HUDEP-2 (cell line): ENCODE data around the gene HOXA5.

ENCODE experiments used
- DNase-seq, 76 experiments: peaks; one replicate each; lab custom pipeline; 2025; ENCODE audit not compliant: unreplicated experiment in 76 of 76; lab: John Stamatoyannopoulos, UW

Gene HOXA5

DNA sequence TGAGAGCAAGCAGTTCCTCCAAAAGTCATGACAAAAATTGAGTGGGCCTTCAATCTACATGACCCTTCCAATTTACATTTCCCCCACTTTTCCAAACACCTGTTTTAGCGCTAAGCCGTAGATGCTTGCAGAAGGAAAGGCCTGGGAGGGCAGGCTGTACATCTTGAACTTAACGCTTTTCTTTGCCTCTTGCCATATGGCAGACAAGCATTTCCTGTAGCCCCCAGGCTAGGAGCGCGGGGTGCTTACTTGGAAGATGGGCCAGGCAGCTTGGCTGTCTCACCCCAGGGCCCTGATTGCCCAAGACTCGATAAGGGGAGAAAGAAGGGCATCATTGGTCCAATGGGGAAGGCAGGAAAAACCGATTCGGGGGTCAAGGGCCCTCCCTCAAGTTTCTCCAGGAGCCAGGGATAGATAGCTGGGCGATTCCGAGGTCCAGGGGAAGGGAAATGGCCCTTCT lies 28.9 kb upstream of the HOXA5 start:
- DNase-seq = no peak

DNA sequence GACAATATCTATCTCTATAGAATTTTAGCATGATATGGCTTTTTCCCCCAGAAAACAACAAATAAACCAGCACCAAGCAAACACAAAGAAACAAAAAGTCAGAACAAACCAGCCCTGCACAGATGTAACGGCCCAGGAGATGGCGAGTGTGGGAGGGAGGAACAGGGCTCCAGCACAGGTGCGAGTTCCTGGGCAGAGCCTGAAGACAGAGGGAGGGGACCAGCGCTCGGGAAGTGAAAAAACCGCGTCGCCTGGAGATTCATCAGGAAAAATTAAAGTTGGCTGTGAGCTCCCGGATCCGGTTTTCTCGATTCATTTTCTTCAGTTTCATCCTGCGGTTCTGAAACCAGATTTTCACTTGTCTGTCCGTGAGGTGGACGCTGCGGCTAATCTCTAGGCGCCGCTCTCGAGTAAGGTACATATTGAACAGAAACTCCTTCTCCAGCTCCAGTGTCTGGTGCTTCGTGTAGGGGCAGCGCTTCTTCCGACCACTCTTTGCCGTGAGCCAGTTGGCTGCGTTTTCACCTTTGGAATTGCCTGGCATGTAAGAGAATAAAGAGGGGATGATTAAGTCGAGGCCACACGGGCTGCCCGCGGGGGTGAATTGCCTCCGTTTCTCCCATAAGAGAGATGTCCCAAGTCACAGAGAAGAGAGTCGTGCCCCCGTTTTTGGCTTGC lies 28.3 kb upstream of the HOXA5 start:
- DNase-seq = no peak

DNA sequence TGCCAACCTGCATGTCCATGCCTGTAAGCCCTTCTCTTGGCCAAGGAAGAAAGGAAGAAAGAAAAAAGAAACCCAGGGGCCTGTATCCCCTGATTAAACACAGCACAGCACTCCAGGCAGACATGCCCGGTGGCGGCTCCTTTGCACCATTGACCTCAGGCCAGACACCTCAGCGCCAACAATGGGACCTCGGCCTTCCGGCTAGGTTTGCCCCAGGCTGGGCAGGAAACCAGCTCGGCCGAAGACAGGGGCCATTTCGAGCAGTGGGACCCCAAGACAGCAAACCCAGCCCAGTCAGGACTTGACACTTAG lies 27.8 kb upstream of the HOXA5 start:
- DNase-seq = no peak

DNA sequence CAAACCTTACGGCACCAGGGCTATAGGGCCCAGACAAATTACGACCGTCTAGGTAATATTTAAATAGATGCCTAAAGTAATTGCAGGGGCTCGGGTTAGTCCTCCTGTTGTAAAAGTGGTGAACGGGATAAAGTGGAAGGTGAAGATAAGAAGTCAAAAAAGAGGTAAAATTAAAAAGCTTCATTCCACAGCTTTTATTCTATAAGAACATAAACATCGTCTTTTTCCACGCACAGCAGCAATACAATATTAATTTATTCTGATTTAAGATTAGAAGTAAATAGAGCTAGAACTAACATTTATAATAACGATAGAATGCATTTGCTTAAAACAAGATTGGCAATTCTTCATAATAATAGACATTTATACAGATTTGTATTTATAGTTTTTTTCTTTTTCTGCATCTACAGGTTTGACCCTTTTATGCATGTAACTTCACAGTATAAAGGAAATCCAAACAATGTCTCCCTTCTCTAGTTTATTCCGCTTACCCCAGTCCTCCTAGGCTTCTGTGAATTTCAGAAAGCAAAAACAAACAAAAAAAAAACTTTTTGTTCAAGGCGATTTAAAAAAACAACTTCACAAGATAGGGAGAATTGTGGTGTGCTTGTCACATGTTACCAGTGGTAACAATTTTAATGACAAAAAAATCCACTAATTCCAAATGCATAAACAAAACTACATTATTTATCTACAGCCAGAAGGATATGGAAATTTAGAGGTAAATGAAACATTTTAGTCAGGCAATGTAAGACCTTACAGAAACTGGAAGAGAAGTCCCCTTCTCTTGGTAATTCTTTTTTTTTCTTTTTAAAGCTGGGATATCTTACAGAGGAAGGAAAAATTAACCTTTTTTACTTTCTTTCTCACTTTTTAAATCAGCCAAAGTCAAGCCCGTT lies 27.2 kb upstream of the HOXA5 start:
- DNase-seq = no peak

DNA sequence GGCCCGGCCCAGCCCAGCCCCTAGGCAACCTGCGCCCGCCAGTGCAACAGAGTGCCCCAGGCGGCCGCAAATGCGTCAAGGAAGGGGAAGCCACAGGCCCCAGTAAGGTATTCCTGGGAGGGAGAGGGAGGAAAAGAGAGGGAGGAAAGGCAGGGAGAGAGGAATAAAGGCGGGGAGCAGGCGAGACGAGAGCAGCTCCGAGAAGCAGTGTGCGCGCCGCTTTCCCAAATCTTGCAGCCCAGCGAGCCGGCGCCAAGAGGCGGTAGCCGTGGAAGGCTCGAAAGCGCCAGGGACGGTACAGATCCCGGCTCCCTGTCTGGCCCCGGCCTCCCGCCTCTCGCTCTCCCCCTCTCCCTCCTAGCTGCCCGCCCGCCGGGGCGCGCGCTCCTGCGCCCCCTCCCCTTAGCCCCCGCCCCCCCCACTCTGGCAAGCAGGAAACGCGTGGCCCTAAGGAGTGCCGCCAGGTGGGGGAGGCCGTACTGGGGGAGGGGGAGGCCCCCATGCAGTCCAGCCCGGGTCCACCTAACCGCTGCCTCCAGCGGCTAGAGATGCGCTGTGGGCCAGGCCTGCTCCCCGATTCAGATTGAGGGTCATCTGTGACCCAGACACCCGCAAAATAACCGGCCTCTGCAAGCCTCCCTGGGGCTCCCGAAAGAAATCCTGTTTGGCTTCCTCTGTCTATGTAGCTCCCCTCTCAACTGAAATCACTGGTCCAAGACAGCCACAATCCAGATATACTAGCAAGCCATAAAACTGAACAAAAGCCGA lies 26.4 kb upstream of the HOXA5 start:
- DNase-seq = no peak

DNA sequence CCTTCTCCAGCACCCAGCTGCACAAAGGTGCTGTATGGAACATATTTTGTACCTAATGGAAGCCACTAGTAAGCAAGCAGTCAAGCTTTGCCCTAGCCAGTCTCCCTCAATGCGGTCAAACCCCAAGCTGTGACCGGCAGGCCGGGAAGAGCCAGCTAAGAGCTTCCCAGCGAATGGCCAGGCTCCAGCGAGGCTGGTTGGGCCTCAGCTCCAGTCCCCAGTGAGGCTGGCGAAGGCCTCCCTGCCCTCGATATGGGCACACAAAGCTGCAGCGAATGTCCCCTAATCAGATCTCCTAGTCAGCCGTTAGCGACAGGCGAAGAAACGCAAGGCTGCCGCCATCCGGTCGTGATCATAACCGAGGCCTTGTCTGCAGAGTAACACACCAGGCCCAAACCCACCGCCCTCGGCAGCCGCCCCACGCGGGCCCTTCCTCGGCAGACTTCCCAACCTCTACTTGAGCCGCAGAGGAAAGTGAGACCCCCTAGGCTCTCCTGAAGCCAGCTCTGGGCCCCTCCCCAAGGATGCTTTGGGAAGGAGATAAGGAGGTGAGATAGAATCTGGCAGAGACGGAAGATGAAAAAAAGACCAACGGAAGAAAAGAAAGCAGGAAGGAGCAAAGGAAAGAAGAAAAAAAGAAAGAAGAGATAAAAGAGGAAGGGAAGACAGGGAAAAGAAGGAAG lies 24.9 kb upstream of the HOXA5 start:
- peak in 31 of 76 experiments; percentile 3 to 62 (median 26) for DNase-seq

DNA sequence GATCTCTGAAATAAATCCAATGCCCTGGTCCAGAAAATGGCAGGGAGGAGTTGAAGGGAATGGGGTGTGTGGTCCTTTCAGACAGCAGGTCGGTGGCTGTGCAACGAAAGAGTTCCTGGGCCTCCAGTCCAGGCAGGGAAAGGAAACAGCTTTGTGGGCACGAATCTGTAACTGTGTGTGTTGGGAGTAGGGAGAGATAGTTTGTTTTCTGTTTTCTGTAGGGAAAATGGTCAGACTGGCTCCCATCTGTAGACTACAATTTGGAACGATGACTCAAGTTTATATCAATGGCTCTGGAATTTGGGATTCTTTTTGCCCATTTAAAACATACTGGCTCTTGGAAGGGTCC lies 24.4 kb upstream of the HOXA5 start:
- DNase-seq = no peak

DNA sequence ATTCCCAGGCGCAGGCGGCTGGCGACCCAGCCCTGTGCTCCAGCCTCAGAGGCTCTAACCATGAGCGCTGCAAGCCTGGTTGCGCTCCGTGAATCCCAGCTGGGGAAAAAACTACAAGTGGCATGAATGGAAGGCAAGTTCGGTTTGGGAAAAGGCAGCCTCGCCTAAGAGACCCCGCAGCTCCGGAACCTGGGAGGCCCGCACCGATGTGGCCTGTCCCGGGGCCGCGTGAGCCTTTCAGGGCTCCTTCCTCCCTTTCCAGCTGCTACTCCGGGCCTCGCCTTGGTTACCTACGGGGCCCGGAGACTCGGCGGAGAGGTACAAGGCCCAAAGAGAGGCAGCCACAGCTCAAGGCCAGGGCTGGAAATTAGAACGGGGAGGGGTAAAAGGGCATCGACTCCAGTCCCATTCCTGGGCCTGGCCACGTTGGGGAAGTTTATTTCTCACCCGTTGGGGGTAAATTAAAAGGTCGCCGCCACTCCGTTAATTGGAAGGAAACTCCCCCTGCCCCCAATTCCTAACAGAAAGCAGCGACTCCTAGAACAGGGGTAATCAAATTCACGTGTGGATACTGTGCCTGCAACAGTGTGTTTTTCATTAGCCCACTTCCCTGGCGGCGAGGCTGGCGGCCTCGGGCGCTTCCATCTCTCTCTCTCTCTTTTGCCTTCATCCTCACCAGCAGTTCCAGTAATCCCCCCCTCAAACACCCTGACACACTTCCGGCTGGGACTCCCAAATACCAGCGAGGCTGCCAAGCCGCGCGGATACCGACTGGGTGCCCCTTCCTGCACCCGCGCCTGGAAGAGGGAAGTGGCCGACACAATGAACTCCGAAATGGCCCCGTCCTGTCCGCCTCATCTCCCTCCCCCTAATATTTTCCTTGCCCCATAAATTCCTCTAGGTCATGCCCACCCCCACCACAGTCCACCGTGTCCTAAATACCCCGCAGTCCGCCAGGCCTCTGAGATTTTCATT lies 23.3 kb upstream of the HOXA5 start:
- no peak for DNase-seq

DNA sequence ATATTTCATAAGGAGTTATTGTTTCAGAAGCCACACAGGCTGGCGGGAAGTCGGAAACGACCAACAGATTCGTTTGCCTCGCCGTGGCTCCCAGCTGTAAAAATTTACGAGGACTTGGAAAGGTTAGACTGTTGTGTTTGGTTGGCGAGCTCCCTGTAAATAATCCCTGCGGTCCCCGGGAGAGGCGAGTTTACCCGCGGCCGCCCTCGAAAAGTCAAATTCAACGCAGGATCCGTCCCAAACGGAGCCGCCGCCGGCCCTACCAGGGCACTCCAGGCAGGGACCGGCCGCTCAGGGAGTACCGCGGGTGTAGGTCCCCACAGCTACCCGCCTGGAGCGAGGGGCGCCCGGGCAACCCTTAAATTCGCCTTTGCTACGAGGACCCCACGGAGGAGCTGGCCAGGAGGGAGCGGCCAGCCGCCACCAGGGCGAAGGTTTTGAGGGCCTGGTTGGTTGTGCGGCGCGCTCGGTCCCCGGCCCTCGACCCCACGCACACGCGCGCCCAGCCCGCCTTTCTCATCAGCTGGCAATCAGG lies 22.6 kb upstream of the HOXA5 start:
- DNase-seq = no peak

DNA sequence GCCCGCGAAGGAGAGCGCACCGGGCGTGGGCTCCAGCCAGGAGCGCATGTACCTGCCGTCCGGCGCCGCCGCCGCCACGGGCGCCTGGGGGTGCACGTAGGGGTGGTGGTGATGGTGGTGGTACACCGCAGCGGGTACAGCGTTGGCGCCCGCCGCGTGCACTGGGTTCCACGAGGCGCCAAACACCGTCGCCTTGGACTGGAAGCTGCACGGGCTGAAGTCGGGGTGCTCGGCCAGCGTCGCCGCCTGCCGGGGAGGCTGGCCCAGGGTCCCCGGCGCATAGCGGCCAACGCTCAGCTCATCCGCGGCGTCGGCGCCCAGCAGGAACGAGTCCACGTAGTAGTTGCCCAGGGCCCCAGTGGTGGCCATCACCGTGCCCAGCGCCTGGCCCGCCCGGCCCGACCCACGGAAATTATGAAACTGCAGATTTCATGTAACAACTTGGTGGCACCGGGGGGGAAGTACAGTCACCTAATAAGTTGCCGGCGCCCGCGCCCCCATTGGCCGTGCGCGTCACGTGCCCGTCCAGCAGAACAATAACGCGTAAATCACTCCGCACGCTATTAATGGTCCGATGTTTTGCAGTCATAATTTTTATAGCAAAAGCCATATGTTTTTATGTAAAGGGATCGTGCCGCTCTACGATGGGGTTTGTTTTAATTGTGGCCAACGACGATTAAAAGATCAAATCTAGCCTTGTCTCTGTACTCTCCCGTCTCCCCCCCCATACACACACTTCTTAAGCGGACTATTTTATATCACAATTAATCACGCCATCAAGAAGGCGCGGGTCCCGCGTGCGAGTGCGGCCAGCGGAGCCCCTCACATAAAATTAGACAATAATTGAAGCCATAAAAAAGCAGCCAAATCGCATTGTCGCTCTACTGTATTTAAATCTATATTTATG lies 21.9 kb upstream of the HOXA5 start, which contains the start of gene HOXA9:
TSS of gene HOXA9 (minus strand) at position 449 of the 907 bp plus-strand sequence. CDS start at position 369, 80 bp downstream.
- no peak for DNase-seq

DNA sequence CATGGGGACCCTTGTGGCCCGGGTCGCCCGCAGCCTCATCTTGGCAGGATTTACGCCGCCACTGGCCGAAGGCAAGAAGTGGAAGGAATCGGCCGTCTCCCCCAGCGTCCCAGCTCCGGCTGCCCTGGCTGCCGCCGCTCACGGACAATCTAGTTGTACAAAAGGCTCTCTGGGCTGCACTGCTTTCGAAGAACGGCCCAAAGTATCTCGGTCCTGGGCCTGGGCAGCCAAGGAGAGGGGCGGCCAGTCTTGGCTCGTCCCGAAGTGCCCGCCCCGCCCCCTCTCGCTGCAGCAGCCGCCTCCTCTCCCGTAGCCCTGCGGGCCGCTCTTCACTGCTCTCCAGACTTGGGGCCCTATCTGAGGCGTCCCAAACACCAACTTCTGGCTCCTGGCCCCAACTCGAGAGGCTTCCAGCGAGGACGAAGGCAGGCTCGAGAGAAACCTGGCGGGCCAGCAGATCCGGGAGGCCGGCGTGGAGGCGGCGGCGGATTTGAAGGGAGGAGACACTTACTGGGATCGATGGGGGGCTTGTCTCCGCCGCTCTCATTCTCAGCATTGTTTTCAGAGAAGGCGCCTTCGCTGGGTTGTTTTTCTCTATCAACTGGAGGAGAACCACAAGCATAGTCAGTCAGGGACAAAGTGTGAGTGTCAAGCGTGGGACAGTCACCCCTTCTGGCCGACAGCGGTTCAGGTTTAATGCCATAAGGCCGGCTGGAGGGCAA lies 21.0 kb upstream of the HOXA5 start:
- DNase-seq = peak in 1 of 76 experiments; percentile 16

DNA sequence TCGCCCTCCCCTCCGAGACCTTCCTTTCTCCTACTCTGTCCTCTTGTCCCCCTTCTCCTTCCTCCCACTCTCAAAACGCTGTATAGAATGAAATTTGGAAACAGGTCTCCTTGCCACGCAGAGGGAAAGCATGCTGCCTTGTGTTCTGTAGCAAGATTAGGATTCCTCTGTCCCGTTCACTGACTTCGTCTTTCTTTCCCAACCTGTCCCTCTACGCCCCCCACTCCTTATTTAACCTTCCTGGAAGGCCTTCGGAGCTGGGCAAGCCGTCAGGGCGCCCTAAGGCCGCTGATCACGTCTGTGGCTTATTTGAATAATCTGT lies 20.5 kb upstream of the HOXA5 start:
- no peak for DNase-seq

DNA sequence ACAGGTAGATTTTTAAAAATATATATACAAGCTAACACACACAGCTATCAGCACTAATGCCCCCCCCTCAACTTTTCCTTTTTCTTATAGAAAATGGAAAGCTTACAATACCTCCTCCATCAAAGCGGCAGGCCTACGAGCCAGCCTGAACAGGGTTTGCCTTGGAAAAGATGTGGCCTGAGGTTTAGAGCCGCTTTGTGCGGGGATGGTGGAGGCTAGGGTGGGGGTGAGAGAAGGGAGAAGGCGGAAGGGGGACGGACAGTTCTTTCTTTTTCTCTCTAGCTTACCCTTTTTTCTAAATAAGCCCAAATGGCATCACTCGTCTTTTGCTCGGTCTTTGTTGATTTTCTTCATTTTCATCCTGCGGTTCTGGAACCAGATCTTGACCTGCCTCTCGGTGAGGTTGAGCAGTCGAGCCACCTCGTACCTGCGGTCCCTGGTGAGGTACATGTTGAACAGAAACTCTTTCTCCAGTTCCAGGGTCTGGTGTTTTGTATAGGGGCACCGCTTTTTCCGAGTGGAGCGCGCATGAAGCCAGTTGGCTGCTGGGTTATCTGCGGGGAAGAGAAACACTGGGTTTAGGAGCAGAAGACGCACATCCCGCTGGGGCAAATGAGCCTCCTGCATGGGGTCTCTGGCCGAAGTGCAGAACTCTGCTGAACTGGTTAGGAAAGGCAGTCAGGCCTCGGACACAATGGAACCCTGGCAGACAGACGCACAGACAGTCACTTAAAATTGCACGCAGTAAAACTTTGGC lies 20.0 kb upstream of the HOXA5 start:
- DNase-seq = no peak

DNA sequence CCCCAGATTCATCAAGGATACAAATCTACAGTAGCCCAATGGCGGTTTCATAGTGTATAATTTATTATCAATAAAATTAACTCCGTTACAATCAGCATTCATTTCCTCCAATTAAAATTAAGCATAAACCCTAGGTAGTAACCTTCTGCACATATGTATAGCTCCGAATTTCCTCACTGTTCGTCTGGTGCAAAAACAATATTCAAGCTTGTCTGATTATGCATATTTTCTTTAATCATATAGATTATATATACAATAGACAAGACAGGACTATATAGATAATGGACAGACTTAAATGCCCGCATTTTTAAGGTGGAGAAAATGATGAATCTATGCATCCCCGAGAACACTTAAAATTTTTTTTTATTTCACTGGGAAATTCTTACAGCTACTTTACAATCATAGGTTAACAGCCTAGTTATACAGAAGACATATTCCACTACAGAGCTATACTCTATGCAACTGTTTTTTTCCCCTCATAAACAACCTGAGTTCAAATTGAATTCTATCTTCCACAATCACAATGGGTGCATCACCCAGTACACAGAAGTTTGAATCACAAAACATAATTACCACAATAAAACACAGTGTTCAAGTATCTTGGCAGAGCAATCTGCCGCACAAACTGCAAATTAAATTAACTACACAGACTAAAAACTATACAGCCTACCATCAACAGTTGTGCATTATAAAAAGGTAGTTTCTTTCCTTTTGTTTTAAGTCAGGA lies 19.2 kb upstream of the HOXA5 start:
- DNase-seq = no peak

DNA sequence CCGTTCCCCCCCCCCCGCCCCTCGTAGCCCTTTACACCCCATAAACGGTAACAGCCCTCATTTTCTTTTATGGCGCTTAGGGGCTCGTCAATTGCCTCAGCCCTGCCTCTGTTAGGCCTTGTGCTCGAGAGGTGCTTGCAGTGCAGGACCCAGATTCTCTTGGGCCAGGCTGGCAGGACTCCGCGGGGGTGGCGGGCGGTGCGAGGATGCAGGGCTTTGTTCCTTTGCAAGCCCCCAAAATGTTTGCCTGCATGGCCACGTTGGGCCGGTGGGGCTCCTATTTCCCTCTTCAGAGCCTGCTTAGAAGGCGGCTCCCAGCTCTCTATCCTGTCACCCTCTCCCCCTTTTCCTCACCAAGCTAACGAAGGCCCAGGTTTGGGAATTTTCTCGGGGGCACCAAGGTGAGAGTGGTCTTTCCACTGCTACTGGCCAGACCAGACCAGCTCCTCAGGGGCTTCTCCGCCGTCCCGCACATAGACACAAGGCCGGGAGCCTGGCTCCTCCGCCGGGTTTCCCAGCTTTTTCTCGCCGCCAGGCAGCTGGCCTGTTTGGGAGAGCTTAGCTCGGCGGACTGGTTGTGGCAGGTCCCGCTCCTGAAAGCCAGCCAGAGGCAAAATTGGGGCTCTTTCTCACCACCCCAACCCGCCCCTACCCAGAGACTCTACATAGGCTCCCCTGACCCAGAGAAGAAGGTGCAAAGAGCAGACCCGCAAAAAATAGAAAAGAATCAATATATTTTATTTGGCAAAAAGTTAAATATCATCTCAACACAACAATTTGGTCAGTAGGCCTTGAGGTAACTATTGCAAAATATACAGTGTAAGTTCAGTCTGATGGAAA lies 18.5 kb upstream of the HOXA5 start:
- no peak for DNase-seq
